ENCODE data around the gene MAP10.

Gene MAP10

DNA sequence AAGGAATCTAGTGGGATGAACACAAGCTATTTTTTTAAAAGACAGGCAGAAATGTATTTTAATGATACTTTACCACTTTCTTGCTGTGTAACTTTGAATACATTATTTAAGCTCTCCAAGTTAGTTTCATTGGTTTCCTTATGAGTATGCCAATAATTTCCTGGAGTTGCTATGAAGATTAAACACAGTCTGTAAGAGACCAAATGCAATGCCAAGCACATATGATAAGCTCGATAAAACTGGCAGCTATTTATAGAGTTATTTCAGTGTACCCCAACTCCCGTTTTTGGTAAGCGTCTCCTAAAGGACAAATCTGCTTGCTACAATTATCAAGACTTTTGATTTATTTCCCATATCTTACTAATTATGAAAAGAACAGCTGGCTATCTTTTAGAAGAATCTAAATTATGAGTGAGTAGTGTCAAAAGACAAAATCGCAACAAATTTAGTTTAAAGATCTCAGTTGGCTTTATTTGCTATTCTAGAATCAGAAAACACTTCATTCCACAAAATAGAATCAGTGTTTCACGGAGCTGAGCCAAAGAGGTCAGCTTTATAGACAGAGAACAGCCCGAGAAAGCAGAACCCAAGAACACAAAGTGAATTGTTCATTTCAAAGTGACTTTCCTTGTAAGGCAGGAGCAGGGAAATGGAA lies 7.2 kb upstream of the MAP10 start:
- no peak for DNase-seq (ENCODE audit: low spot score)

DNA sequence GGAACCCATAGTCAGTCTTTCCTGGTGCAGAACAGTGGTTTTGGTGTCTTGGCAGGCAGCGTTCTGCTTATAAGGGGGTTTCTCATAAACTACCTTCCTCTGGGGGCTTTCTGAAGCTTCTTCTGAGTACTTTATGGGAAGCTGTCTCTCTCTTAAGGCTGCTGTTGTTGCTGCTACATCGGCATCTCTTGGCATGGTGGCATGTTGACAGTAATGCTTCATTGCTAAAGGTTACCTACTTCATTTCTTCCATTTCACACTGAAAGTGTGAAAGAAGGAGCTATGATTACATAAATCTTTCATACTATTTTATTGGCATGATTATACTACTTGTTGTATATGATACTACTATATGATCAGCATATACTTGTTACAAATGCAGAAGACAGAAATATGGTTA lies 6.3 kb upstream of the MAP10 start:
- no peak for DNase-seq (ENCODE audit: low spot score)

DNA sequence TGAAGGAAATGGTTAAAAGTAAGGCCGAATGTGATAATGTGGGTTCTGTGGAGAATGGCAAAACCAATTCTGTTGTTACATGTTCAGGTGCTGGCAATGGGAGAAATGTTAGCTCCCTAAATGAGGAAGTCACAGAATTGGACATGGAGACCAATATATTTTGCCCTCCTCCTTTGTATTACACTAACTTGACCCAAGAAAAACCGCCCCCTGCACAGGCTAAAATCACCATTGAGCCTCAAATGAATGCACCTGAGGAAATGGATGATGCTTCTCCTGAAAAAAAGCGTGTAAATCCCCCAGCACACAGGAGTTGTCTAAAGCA lies 932 bp downstream of the MAP10 start:
- no peak for DNase-seq (ENCODE audit: low spot score)

DNA sequence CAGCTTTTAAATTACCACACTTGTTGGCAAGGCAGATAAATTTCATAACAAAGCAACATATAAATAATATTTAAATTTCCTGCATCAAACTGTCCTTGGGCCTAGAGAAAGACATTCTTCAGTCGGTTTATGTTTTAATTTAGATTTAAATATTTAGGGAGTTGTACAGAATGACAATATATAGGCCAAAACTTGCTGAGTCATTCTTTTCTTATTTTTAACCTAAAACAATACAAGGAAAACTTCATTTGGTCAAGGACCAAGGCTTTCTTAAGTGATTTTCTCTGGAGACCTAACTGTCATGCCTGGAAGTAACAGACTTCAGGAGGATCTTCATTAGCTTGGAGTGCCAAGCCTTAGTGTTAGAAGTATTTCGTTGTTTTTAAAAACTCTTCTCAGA lies 5.6 kb downstream of the MAP10 start:
- DNase-seq (ENCODE audit: low spot score), result no peak

DNA sequence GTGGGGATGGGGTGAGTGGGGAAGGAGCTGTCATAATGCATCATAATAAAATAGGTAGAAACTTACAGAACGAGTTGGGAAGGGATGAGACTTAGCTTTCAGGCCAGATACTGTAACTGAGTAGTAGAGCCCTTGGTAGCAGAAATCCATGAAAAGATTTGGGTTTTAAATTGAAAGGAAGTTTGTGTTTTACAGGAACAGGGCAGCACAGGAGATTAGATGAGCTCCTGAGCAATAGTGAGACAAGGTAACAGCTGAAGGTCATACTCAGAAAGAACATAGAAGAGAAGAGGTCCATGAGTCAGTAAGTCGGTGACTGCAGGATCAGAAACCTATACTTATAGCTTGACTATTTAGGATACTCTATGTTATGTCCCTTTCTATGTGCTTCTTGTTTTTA lies 7.3 kb downstream of the MAP10 start:
- no peak for DNase-seq (ENCODE audit: low spot score)

DNA sequence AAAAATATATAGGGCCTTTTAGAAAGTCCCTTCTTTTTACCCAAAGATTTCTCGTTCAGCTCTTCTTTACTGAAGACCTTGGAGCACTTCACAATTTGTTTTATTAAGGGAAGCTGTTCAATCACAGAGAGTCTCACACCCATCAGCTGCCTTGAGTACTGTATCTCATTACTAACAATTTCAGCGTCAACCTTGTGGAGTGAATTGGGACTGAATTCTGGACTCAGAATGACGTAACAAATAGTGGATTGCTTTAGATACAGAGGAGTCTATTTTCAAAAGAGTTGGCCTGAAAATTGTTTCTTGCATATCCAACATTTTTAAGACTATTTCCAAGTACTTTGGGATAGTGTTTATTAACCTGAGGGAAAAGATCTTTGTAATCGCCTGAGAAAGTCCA lies 7.9 kb downstream of the MAP10 start:
- no peak for DNase-seq (ENCODE audit: low spot score)

DNA sequence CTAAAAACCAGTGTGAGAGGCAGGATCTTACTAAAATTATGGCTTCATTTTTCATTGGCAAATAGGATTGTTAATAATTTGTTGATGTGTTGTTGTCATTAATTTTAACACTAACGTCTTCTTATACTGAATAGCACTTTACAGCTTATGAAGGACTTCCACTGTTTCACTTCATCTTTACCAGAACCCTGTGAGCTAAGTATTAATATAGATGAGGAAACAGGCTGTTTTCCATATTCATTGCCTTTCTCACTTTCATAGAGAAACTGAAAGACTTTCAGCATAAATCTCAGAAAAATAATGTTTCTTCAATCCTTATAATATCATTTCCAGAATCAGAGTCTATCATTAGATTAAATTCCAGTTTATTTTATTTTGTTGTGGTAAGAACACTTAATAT lies 8.5 kb downstream of the MAP10 start:
- DNase-seq (ENCODE audit: low spot score), result no peak

DNA sequence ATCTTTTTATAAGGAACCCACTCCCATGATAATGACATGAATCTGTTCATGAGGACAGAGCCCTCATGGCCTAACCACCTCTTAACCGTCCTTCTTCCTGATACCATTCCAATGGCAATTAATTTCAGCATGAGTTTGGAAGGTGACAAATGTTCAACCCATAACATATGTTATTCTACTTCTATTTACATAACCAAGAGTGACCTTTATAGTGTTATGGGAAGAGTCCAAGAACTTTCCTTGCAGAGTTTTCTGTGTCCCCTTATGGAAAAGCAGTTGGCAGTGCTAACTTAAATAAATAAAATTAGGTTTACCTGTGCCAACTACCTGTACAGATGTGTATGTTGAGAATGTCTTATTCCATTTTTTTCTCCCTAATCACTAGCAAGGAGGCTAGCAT lies 11.1 kb downstream of the MAP10 start:
- DNase-seq (ENCODE audit: low spot score), result no peak

DNA sequence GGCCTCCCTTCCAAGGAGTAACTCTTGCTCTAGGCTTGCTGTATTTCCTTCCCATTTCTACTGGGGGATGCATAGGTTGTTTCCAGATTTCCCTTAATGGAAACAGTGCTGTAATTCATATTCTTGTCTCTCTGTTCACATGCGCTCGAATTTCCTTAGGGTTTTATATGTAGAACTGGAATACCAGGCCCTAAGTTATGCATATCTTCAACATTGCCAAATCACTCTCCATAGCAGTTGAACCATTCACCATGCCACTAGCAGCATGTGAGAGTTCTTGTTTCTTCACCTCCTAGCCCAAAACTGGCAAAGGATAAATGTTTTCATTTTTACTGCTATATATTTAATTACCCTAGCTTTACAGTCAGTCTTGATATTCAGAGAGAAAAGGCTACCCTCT lies 12.8 kb downstream of the MAP10 start:
- no peak for DNase-seq (ENCODE audit: low spot score)

DNA sequence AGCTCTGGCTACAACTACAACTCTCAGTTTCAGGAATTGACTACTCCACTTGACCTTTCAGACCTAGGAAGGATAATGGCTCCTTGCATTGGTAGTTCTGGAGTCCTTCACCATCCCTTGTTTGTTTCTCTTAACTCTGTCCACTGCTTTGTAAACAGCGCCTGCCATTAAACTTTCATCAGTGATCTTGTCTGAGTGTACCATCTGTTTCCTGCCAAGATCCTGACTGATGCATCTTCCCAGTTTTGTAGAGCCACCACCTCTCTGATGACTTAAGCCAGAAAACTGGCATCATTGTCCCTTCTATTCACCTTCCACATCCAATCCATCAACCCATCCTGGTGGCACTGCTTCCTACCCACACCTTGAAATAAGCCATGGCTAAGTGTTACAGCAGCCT lies 15.2 kb downstream of the MAP10 start:
- no peak for DNase-seq (ENCODE audit: low spot score)

DNA sequence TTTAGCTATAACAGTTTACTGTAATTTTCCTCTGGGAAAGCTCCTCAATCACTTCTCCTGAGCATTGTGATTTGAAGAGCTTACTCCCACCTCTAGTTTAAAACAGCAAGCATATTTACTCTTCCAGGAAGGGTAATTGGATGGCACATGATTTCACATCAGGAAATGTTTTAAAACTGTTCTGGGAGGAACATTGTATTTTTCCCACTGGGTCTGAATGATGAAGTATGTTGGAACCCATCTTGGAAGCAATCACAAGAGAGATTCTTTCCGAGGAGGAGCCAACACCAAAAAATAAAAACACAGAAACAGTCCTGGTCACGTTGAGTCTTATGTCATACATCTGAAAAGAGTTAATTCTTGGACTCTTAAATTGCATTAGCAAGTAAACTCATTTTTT lies 17.3 kb downstream of the MAP10 start:
- DNase-seq (ENCODE audit: low spot score), result no peak

DNA sequence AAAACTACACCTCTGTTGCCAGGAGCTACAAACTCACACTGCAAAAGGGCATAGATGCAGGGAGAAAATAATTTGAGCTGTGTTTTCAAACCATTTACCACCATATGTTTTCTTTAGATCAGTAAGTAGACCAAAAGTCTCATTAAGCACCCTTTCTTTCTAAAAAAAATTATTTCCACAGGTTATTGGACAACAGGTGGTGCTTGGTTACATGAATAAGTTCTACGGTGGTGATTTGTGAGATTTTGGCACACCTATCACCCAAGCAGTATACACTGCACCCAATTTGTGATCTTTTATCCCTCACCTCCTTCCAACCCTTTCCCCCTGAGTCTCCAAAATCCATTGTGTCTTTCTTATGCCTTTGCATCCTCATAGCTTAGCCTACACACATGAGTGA lies 21.1 kb downstream of the MAP10 start:
- DNase-seq (ENCODE audit: low spot score), result no peak

DNA sequence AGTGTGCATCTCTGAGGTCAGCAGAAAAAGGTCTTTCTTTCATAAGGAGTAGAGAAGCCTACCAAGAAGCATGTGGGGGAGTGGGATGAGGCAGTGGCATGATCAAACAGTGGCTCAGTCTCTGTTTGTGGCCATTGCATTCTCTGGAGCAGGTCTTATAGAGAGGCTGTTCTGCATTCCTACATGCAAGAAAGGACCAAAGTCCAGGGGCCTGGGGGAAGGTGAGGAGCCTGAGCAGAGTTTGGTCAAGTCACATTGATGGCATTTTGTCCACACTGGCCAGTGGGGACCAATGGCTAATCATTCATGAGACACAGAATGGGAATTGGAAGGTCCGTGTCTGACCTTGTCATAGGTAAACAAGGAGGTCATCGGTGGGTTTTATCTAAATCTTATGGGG lies 25.4 kb downstream of the MAP10 start:
- DNase-seq (ENCODE audit: low spot score), result no peak

DNA sequence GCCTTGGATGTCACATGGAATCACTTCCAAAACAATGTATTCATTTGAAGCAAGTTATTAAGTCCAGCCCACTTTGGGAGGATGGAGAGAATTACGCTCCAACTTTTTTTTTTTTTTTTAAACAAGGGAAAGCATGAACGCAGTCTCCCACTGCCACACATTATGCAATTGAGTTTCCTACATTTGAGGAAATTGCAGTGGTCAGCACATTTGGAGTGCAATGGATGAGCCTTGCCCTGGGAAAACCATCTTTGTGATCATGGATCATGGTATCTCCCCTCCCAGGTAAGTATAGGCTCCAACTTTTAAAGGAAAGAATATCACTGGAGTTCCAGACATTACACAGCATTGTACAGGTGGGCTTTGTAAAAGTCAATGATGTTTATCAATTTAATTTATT lies 26.7 kb downstream of the MAP10 start:
- DNase-seq (ENCODE audit: low spot score), result no peak

DNA sequence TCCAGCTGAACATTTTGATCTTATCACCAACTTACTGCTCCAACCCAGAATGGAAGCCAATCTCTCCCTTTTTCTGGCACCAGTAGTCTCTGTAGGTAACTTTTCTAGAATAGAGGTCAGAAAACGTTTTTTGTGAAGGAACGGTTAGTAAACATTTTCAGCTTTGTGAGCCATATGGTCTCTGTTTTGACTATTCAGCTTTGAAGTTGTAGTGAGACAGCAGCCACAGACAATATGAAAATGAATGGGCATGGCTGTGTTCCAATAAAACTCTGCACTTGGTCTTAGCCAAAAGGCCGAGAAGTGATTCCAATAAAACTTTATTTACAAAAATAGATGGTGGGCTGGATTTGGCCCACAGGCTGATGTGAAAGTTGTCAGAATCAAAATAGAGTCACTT lies 28.9 kb downstream of the MAP10 start:
- DNase-seq (ENCODE audit: low spot score), result no peak

DNA sequence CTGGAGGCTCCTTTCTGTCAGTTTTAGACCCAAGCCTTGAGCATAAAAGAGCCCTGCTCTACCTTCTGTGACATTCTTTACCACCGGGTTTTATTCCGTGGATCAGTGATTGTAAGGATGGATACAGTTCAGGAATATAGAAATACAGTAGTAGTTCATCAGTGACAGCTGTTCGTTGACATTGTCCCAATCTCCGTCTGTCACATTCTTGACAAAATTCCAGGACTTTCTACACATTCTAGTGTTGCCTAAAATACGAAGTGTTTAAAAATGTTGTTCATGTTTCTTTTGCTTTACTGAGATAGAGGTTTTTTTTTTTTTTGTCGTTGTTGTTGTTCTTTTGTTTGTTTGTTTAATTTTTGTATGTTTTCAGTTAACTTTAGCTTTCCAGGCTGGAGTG lies 29.9 kb downstream of the MAP10 start:
- no peak for DNase-seq (ENCODE audit: low spot score)

DNA sequence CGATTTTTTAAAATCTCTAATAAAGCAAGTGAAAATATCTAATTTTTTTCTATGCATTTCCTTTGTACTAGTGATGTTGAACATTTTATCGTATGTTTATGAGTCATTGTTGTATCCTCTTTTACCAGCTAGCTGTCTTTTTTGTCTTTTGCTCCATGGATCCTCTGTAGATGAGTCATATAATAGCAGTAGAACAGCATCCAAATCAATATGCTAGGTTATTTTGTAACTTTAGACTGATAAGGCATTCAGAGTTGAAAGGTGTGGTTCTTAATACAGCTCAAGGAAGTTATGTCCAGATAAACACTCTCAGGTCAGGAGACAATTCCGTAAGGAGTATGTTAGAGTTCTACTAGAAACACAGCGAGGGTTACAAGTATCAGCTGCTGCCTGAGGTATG lies 31.9 kb downstream of the MAP10 start:
- DNase-seq (ENCODE audit: low spot score), result no peak

DNA sequence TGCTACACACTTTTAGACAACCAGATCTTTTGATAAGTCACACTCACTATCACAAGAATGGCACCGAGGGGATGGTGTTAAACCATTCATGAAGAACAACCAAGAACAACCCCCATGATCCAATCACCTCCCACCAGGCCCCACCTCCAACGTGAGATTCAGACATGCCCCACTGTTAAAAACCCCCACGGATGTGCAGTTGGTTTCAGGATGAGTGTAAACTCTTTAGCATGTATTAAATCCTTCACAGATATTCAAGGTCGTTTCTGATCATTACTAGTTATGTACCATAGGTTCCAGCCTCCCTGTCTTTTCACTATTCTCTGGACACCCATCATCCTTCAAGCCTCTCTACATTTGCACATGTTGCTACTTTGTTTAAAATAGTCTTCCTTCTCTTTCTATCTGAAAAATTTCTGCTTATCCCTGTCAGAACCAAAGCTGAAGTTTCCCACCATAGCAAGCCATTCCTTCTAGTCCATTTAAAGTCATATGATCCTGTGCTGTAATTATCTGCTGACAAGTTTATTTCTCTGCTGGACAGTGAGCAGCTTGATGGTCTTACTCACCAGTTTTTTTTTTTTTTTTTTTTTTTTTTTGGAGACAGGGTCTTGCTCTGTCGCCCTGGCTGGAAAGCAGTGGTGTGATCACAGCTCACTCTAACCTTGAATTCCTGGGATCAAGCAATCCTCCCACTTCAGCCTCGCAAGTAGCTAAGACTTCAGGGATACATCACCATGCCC lies 36.8 kb downstream of the MAP10 start:
- DNase-seq (ENCODE audit: low spot score), result no peak

DNA sequence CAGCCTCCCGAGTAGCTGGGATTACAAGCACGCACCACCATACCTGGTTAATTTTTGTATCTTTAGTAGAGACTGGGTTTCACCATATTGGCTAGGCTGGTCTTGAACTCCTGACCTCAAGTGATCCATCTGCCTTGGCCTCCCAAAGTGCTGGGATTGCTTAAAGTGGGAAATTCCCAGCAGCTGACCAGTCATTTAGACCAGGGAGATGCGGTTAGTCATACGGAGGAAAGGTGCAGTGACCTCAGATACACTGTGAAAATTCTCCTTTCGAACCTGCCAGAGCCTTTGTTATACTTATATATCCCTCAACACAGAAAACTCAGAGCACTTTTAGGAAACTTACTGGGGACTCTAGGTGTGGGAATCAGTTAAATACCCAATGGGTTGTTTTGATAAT lies 39.6 kb downstream of the MAP10 start:
- no peak for DNase-seq (ENCODE audit: low spot score)

DNA sequence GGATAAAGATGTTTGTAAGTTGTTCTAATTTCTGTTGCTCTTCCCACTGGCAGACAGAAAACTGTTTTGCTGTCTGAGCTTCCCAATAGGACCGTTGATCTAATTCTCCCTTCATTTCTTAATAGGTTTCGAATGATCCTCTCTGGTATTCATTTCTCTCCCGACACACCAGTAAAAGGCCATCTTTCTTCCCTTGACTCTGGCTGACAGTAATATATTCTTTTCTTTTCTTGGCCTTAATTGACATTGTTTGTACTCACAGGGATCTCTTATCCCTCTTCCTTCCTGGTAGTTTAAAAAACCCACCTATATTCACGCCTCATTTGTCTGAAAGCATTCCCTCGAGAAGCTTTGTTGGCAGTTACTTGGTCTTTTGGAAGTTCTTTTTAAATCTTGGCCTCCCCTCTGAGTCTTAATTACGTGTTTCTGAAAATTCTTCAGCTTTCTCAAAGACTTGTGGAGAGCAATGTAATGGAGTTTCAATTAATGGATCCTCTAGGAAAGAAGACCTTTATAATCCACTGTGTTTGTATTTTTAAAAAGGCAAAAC lies 40.3 kb downstream of the MAP10 start:
- no peak for DNase-seq (ENCODE audit: low spot score)

DNA sequence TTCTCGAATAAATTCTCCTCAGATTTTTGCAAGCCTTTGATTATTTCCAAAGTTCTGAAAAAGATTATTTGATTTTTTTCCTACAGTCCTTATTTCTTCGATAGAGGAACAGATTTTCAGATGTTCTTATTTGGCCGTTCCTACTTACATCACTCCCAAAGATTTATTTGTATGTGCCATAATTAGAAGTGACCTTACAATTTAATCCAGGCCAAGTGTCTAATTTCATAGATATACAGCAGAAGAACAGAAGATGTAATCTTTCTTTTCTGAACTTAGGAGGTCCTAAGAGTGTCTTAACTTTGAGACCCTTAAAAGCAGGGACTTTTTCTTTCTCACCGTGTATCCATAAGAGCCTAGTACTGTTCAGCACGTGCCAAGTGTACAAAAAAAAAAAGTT lies 46.3 kb downstream of the MAP10 start:
- DNase-seq (ENCODE audit: low spot score), result no peak

DNA sequence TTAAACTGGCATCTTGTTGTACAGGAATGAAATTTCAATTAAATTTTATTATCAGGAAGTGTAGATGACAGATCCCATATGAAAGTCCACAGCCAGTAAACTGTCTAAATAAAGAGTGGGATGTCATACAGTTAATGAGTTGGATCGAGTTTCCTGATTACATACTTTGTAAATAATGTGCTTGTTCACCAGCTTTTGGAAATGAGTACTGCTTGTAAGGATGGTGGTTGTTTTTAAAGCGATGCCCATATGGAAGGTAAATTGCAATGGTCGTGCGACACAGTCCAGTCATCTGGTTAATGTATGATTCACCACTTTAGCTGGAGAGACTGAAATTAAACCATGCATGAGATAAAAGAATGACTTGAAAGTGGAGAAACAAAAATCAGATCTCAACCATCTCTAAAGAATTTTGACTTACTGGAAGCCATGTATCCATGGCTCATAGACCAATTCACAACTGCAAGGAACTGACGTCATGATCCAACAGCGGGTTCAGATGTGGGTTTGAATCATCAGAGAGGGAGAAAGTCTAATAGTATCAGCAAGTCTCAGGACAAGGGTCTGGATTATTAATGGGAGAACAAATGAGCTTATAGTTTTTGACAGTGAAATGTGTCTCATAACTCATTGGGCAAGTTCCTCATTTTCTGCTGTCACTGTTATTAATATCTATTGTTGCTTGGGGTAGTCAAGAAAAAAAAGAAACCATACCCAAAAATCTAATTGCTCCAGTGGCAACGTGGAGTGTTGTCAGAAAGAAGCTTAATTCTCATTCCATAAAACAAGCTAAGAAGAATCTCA lies 49.0 kb downstream of the MAP10 start:
- no peak for DNase-seq (ENCODE audit: low spot score)

DNA sequence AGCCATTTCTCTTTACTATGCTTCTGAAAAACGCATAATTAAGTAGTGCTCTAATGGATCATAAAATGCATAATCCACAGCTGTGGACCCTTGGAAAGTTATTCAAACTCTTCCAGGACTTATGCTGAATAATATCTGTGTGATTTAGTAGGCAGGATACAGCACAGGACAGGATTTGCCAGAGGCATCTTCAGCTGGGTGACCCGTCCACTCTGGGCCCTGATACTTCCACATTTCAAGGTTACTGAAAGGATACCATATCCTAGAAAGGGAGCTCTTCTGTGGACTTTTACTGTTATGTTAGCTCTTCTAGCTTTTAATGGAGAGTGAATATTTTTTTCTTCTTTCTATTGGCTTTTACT lies 49.6 kb downstream of the MAP10 start:
- no peak for DNase-seq (ENCODE audit: low spot score)

Data from CD4-positive, alpha-beta T cell treated with Interleukin-6 at 100 ng/mL for 8 hours (primary cell).